Frontal cortex (tissue), 4 donors: ENCODE data around the gene ARHGAP26. TPM values are rescaled to one million over a fixed set of nuclear protein-coding genes. Genes with fewer than 3 reads are reported as not detected.

Source experiments
- DNase-seq, 2 donors: peaks; one replicate each; pipeline ENCODE4 v3.0.0; 2012; ENCODE audit warnings: low spot score in 2 of 2
- FAIRE-seq: peaks from 2 replicates; lab custom pipeline; 2012; peaks lifted over from hg19 to GRCh38; lab: Jason Lieb, UNC
- total RNA-seq: library from RNA; depleted of rRNA; stranded (reverse); fragments of >200 nt; gene quantifications from one replicate; pipeline ENCODE4 v1.2.3, GENCODE V29; 2014
- donor health status: control.
- donor health status: control.
- donor health status: control.

Gene ARHGAP26
- total RNA-seq, 1 donor from 2014 or later: 7.3 TPM

GRCh38 chr5:142865631-142866030 is 95.5 kb downstream of the ARHGAP26 start:
- FAIRE-seq (no peak), DNase-seq (no peak)

GRCh38 chr5:142866563-142867275 is 96.5 kb downstream of the ARHGAP26 start:
- DNase-seq: peak in 1 of 2 donors; percentile 67
- FAIRE-seq: no peak

DNA sequence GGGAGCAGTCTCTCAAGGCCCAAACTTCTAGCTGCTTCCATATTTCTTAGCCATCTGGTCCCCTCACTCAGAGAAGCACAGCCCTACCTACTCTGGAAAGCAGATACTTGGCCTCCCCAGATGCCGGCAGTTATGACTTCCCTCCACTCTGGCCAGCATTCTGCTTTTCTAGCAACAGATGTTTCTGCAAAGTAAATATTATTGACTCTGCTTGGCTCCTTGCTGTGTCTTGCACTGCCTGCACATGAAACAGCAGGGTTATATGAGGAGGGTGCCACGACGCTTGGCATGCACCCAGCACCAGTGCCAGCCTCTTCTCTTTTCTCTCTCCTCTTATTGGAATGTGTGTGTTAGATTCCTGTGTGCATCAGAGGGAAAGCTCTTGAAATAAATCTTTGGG is 99.7 kb downstream of the ARHGAP26 start:
- DNase-seq: no peak
- no peak for FAIRE-seq

DNA sequence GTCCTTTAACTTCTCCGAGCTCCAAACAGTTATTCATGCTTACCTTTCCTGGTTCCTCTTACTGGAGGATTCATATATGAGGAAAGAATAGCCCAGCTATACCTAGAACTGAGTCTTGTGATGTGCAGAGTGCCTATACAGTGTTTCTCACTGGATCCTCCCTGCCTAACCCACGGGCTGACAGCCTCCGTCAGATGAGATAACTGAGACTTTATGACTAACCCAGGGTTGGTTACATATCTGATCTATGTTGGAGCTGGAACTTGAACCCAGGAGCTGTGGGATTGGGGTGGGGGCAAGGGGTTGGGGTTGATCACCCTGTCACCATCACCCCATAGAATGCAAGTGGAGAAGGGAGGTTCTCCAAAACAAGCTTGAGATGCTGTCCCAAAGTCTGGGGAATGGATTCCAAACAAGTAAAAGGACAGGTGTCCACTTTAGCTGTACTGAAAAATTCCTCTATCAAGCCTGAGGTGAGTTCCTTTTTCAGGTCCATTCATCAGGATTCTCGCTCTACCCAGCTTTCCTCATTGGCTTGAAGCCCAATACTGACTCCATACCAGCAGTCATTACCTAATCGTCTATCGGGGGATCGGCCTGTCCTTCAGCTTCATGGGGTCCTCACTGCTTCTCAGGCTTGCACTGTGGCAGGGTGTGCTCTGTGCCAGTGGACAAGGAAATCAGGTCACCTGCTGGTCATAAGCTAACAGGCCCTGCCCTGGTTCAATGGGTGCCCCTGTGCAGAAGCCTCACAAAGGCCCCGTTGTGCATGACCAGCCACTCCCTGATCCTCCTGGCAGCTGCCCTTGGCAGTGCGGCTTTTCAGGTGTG is 100.6 kb downstream of the ARHGAP26 start:
- FAIRE-seq (no peak), DNase-seq (no peak)

- FAIRE-seq (no peak), DNase-seq (no peak)
Observed at GRCh38 chr5:142871363-142872193, 101.4 kb downstream of the ARHGAP26 start.

- FAIRE-seq: no peak
Observed at GRCh38 chr5:142872217-142872616, 102.0 kb downstream of the ARHGAP26 start.

DNA sequence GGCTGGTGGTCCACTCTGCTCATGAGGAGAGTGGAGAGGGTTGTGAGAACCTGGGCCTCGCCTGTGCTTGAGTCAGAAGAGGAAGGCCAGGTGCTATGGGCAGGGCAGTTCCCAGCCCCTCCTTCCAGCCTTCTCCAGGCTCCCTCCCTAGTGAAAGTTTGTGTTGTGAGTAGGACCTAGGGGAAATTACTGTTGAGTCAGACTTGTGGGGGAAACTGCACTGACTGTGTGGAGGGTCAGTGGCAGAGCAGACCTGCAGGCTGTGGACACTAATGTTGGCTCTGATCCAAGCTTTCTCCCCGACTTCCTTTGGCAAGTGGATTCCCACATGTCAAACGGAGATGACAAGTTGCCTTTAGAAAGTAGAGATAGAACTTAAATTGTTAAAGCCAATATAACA is 102.6 kb downstream of the ARHGAP26 start:
- no peak for FAIRE-seq

More at GRCh38 chr5:142872217-142872616, 102.0 kb downstream of the ARHGAP26 start:
- DNase-seq: no peak

DNA sequence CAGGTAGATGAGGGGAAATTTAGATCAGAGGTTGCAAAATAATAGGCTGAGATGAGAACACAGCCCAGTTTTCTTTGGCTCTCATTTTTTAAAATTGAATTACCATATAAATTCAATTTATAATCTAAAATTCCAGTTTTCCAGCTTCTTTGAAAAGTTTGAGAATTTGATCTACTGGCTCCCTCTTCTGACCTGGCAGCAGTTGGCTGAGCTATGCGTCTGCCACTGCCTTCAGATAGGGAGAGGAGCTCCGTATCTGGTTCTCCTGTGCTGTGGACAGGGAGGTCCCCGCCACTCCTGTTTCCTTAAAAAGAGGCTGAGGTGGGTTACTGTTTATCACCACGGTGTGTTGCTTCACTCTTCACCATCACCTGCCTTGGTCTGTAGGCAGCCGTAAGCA is 103.7 kb downstream of the ARHGAP26 start:
- DNase-seq (no peak), FAIRE-seq (no peak)

More for the DNA sequence above, 102.6 kb downstream of the ARHGAP26 start:
- DNase-seq: no peak

- peak in 1 of 2 donors; percentile 28 for DNase-seq
- FAIRE-seq: no peak
Observed at GRCh38 chr5:142874540-142874939, 104.4 kb downstream of the ARHGAP26 start.

DNA sequence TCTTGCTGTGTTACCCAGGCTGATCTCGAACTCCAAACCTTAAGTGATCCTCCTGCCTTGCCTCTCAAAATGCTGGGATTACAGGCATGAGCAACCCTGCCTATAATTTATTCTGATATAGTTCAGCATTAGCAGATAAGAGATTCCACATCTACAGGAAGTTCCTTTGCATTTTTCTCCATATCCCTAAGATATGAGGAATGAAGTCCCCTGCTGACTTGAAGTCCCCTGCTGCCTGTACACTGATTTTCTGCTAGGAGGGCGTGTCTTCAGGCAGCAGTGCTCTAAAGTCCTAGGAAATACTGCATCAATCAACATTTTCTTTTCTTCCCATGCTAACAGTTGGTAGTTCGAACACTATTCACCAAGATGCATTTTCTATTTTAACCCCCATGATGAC is 105.8 kb downstream of the ARHGAP26 start:
- FAIRE-seq: no peak

DNA sequence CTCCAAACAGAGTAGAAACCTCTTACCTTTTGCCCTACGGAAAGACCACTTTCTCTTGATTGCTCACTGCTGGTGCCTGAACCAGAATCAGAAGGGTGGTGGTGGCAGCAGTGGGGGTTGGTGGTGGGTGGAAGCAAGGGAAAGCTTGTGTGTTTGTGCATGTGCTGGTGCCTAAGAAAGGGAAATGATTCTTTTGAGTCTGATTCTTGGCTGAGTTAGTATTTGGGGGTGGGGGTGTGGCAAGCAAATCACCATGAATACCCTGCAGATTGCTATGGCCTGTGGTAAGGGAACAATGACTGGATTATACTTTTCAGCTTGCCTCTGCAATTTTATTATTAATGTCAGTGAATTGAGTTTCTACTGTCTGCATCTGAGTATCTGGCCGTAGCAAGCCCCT is 106.6 kb downstream of the ARHGAP26 start:
- DNase-seq: no peak

More for the DNA sequence above, 105.8 kb downstream of the ARHGAP26 start:
- no peak for DNase-seq

DNA sequence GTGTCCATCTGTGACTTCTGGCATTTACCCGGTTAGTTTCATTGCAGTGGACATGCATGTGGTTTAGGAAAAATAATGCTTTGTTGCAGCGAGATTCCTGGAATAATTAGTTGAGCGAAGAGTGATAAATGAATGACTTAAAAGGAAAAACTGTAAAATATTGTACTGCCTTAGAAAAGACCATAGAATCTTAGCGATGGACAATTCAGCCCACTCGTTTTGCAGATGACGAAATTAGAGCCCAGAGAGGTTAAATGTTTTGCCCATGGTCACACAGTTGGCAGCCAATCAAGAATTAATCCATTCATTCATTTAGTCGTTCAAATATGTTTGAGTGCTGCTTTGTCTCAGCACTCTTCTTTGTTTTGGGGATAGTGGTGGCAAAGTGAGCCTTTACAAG is 107.9 kb downstream of the ARHGAP26 start:
- FAIRE-seq: no peak
- no peak for DNase-seq

More for the DNA sequence above, 106.6 kb downstream of the ARHGAP26 start:
- FAIRE-seq: no peak

DNA sequence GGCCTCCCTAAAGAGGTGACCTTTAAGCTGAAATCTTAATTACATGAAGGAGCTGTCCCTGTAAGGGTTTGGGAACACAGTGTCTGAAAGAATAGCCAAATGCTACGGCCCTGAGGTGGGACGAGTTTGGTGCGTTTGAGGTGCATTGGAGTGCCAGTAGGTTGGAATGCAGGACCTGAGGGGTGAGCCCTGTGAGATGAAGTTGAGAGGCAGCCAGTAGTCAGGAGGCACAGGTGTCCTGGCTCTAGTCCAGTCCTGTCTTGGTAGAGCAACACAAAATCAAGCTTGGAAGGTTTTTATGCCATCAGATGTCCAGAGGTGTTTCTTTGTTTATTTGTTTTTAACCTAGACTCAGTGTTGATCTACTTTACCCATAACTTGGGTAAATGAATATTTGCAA is 108.5 kb downstream of the ARHGAP26 start:
- no peak for FAIRE-seq
- DNase-seq: no peak

GRCh38 chr5:142881076-142881783 is 111.1 kb downstream of the ARHGAP26 start:
- FAIRE-seq: no peak

GRCh38 chr5:142881784-142882126 is 111.6 kb downstream of the ARHGAP26 start:
- FAIRE-seq (no peak), DNase-seq (no peak)

More at GRCh38 chr5:142881076-142881783, 111.1 kb downstream of the ARHGAP26 start:
- DNase-seq: peak in 1 of 2 donors; percentile 28

DNA sequence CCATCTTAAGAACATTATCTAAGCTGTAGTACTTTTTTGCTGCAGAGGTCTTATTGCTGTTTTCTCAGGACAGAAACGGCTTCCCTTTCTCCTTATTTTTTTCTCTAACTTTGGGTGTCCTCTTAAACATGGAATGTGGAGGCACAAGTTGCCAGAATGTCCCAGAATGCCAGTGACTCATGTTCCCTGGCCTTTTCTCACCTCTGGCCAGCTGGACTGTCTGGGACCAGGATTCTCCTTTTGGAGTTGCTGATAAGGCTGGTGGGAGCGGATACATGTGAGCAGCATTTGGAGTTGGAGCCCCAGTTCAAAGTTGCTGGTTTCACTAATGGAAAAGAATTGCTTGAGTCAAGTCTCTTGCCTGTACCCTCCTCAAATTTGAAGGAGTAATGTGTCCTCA is 112.8 kb downstream of the ARHGAP26 start:
- FAIRE-seq (no peak), DNase-seq (no peak)

DNA sequence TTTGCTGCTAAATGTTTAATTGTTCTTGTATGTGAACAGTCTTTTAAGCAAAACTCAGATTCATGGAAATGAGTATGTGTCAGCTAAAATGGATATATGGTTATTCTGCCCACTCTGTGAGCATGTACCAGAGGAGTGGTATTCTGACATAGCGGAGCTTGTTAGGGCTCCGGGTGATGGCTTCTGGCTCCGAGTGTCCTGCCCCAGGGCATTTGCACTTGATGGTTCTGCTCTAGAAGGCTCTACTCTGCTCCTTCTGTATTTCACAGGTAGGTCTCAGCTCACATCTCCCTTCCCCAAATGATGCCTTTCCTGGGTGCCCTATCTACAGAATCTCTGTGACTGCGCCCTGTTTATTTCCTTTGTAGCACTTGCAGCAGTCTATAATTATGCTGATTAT is 113.3 kb downstream of the ARHGAP26 start:
- no peak for DNase-seq
- no peak for FAIRE-seq

- DNase-seq (no peak), FAIRE-seq (no peak)
Observed at GRCh38 chr5:142884029-142884428, 113.9 kb downstream of the ARHGAP26 start.

DNA sequence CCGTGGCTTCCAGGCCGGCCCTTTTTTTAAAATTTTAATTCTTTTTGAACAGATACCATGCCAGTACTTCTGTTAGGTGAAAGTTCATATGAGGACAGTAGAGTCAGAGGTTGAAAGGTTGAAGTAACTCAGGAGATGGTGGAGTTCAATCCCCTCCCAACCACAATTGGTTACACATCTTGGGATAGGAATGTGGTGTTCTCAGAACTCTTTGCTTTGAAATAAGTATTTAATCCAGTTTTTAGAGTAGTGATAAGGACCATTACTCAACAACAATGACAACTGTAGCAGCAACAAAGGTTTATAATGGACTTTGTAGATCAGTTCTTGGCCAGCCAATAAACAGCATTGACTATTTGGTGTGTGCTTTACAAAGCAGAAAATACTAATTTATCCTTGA is 116.0 kb downstream of the ARHGAP26 start:
- DNase-seq (no peak), FAIRE-seq (no peak)

DNA sequence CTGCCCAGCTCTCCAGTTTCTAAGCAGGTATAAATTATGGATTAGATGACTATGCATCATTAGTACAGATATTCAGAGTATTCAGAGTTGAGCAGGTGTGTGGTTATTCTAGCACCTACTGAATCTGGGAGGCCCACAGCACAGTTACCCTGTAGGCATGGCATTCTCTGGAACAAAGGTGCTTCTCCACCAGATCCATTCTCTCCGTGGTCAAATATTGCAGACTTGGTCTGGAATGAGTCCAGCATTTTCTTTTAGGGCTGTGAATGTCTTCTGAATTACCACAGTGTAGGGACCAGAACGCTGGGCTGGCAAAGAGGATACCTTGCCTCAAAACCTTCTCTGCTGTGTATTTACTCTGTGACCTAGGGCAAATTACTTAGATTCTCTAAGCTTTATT is 116.8 kb downstream of the ARHGAP26 start:
- FAIRE-seq: no peak
- no peak for DNase-seq
